ENCODE measurements around the gene MRI1.

The MRI1 gene

GRCh38 chr19:13817018-13817614, 52.8 kb downstream of the MRI1 start:
- no peaks in the 10 kb centered on the region for H3K79me2 ChIP-seq
- H3K36me3 ChIP-seq (ENCODE audit: control insufficient read depth, insufficient read depth, low read length), result no peaks in the 10 kb centered on the region
- H3K4me3 ChIP-seq (ENCODE audit: low read depth, low read length), result peak overlapping the region; percentile 66
- H3K4me2 ChIP-seq (ENCODE audit: low read length), result peak overlapping the region; percentile 99
- no peak for TF ChIP-seq CTCF (IDR thresholded peaks at IDR 0.05)
- H3K27ac ChIP-seq, result peak overlapping the region; percentile 72
- no peaks in the 10 kb centered on the region for H3K27me3 ChIP-seq (ENCODE audit: control insufficient read depth, insufficient read depth, low read length)
- H2AFZ ChIP-seq, result peak overlapping the region; percentile 88
- peak overlapping the region; percentile 25 for H3K9ac ChIP-seq
- H3K9me3 ChIP-seq (ENCODE audit: control insufficient read depth, low read length), result no peaks in the 10 kb centered on the region
- peaks cover 4% of the 10 kb centered on the region for H3K4me1 ChIP-seq

- Histone ChIP-seq H3K79me2 (no peaks in the 10 kb centered on the region), H3K4me2 (ENCODE audit: low read length) (peak overlapping the region; percentile 99), H3K9me3 (ENCODE audit: control insufficient read depth, low read length) (no peaks in the 10 kb centered on the region), H2AFZ (peak overlapping the region; percentile 88), H3K4me3 (ENCODE audit: low read depth, low read length) (peak overlapping the region; percentile 66), H3K27ac (peak overlapping the region; percentile 72), H3K36me3 (ENCODE audit: control insufficient read depth, insufficient read depth, low read length) (no peaks in the 10 kb centered on the region), H3K9ac (peak overlapping the region; percentile 25), H3K27me3 (ENCODE audit: control insufficient read depth, insufficient read depth, low read length) (no peaks in the 10 kb centered on the region), H3K4me1 (peaks cover 4% of the 10 kb centered on the region)
- TF ChIP-seq CTCF (IDR thresholded peaks at IDR 0.05), result no peak
Measured at GRCh38 chr19:13817615-13818371, 53.5 kb downstream of the MRI1 start.

GRCh38 chr19:13819238-13819637, 54.9 kb downstream of the MRI1 start:
- H3K27ac ChIP-seq, result no peak overlapping the region
- H3K27me3 ChIP-seq (ENCODE audit: control insufficient read depth, insufficient read depth, low read length), result no peaks in the 10 kb centered on the region
- no peak for TF ChIP-seq CTCF (IDR thresholded peaks at IDR 0.05)
- no peak overlapping the region for H3K4me3 ChIP-seq (ENCODE audit: low read depth, low read length)
- H3K36me3 ChIP-seq (ENCODE audit: control insufficient read depth, insufficient read depth, low read length), result no peaks in the 10 kb centered on the region
- no peak overlapping the region for H2AFZ ChIP-seq
- no peaks in the 10 kb centered on the region for H3K79me2 ChIP-seq
- H3K9ac ChIP-seq, result no peak overlapping the region
- H3K4me1 ChIP-seq, result peaks cover 4% of the 10 kb centered on the region
- no peaks in the 10 kb centered on the region for H3K9me3 ChIP-seq (ENCODE audit: control insufficient read depth, low read length)
- no peak overlapping the region for H3K4me2 ChIP-seq (ENCODE audit: low read length)

GRCh38 chr19:13821292-13821691, 57.0 kb downstream of the MRI1 start:
- H3K36me3 ChIP-seq (ENCODE audit: control insufficient read depth, insufficient read depth, low read length), result no peaks in the 10 kb centered on the region
- TF ChIP-seq CTCF (IDR thresholded peaks at IDR 0.05), result no peak
- H3K27me3 ChIP-seq (ENCODE audit: control insufficient read depth, insufficient read depth, low read length), result no peaks in the 10 kb centered on the region
- H3K4me1 ChIP-seq, result peaks cover 4% of the 10 kb centered on the region
- H3K9ac ChIP-seq, result no peak overlapping the region
- H3K79me2 ChIP-seq, result peaks cover 5% of the 10 kb centered on the region
- H3K9me3 ChIP-seq (ENCODE audit: control insufficient read depth, low read length), result no peaks in the 10 kb centered on the region
- H3K27ac ChIP-seq, result no peak overlapping the region
- no peak overlapping the region for H3K4me3 ChIP-seq (ENCODE audit: low read depth, low read length)
- no peak overlapping the region for H3K4me2 ChIP-seq (ENCODE audit: low read length)
- no peak overlapping the region for H2AFZ ChIP-seq
